Effector memory CD4-positive, alpha-beta T cell (primary cell): ENCODE measurements around the gene ETNK2.

Experiments
- DNase-seq, 3 donors: peaks; one replicate each; pipeline ENCODE4 v3.0.0-alpha.2; 2020
- H3K27ac ChIP-seq: 2 replicates; pipeline ENCODE4 v1.7.0; 2013; ENCODE audit warnings: mild to moderate bottlenecking, low read length, moderate library complexity; ENCODE audit not compliant: insufficient read depth, poor library complexity, severe bottlenecking
- H3K27me3 ChIP-seq: replicated peaks from 2 replicates; pipeline ENCODE4 v1.7.0; 2013; ENCODE audit warnings: mild to moderate bottlenecking, low read length; ENCODE audit not compliant: insufficient read depth, control insufficient read depth, poor library complexity, severe bottlenecking
- H3K36me3 ChIP-seq: 2 replicates; pipeline ENCODE4 v1.7.0; 2013; ENCODE audit warnings: mild to moderate bottlenecking, low read length, moderate library complexity; ENCODE audit not compliant: control insufficient read depth, insufficient read depth
- H3K4me1 ChIP-seq: 2 replicates; pipeline ENCODE4 v1.7.0; 2013; ENCODE audit warnings: low read length, mild to moderate bottlenecking; ENCODE audit not compliant: control insufficient read depth, insufficient read depth, poor library complexity, severe bottlenecking
- H3K4me3 ChIP-seq: 2 replicates; pipeline ENCODE4 v1.7.0; 2013; ENCODE audit warnings: low read length, low read depth, mild to moderate bottlenecking; ENCODE audit not compliant: insufficient read depth, poor library complexity, severe bottlenecking
- H3K9me3 ChIP-seq: 2 replicates; pipeline ENCODE4 v1.7.0; 2013; ENCODE audit warnings: mild to moderate bottlenecking, low read length, moderate library complexity; ENCODE audit not compliant: control insufficient read depth

Gene ETNK2

DNA sequence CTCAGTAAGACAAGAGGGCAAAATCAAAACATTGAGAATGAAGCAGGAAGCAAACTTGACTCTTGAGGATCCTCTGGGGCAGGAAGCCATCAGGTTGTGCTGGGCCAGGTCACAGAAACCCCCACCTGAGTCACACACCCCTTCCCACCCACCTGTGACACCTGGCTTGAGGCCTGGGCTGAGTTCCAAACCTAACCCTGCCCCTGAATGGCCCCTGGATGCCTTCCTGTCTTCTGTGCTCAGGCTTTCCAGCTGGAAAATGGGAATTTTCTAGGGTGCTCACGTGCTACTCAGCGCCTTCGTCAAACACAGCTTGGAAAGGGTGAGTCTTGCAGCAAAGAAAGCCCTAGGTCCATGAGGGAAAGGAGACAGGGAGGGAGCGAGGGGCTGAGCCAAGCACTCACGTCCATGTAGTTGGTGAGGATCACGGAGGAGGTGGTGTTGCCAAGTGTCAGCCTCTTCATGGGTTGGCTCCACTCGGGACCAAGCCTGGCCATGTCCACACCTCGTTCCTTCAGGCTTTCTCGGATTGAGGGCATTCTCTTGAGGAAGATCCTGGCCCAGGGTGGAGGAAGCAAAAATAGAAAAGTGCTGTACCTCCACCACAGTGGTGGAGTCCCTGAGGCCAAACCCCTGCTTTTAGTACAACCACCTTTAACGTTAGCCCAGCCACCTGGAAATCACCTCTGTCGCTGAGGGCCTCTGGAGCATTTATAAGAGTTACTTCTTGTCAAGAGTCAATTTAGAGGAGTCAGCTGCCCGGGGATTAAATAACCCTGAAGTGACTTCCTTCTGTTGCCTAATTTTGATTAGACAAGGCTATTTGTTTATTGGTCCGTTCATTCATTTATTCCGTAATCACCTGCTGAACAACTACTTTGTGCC lies 10.0 kb upstream of the ETNK2 start:
- Histone ChIP-seq H3K36me3 (no peaks in the 10 kb centered on the region), H3K9me3 (no peaks in the 10 kb centered on the region), H3K4me1 (no peaks in the 10 kb centered on the region), H3K27me3 (no peaks in the 10 kb centered on the region), H3K27ac (no peak overlapping the region), H3K4me3 (no peak overlapping the region)
- no peak for DNase-seq

DNA sequence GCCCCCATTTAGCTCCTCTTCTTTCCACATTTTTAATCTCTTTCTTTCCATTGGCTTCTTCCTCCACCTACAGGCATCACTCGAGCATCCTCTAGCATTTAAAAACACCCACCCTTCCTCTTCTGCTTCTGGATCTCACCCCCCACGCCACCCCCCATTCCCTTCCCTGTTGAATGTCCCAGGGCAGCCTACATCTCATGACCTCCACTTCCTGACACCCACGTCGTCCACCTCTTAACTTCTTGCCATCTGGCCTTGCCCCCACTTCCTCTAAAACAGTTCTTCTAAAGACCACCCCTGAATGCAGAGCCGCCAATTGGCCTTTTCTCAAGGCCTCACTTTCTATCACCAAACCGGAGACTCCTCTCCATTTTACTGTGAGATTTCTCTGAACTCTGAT lies 6.1 kb upstream of the ETNK2 start:
- Histone ChIP-seq H3K27me3 (no peaks in the 10 kb centered on the region), H3K9me3 (no peaks in the 10 kb centered on the region), H3K36me3 (no peaks in the 10 kb centered on the region), H3K4me3 (no peak overlapping the region), H3K4me1 (no peaks in the 10 kb centered on the region), H3K27ac (no peak overlapping the region)
- no peak for DNase-seq

DNA sequence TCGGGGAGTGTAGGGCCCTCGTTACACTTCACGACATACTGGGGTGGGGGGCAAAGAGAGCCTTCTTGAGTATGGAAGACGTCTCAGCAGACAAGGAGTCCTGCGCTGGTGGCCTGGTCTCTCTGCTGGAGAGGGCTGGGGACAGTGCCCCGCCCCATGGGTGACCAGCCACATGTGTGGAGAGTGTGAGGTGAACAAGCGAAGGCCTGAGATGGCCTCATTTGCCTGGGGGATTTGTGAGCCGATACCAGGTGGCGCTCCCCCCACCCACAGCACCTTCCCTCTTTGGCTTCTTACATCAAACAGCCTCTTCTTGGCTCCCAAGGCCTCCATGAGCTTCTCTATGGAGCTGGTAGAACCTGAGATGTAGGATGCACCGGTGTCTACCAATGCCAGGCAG lies 4.0 kb upstream of the ETNK2 start:
- H3K4me3 ChIP-seq, result no peak overlapping the region
- no peak overlapping the region for H3K27ac ChIP-seq
- no peaks in the 10 kb centered on the region for H3K36me3 ChIP-seq
- DNase-seq, result no peak
- peaks cover 9% of the 10 kb centered on the region for H3K4me1 ChIP-seq
- H3K9me3 ChIP-seq, result no peaks in the 10 kb centered on the region
- H3K27me3 ChIP-seq, result no peaks in the 10 kb centered on the region

DNA sequence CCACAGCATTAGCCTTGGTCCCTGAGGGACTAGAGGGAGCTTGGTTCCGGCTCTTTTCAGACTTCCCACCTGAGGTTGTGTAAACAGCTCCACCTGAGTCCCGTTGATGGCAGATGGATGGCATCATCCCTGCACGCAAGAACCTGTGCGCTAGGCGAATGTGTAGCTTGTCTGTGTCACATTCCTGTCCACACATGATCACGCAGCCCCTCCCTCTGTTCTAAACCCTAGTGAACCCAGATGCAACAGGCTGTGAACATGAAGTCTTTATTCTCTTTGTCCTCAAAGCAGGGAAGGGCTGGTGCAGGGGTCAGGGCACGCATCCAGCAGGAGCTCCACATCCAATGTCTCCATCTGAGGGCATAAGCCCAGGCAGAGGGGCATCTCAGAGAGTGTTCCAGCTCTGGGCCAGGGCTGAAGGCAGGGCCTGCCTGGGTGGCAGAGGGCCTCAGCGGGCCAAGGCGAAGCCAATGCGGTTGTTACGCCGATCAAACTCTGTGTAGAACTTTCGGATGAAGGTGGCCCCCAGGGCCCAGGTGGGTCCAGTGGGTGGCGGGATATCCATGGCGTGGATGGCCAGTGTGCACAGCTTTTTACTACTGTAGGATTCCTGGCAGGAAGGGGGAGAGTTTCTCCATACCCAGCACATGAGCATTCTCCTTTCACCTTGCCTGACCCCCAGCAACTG lies 2.9 kb upstream of the ETNK2 start:
- no peak for DNase-seq
- Histone ChIP-seq H3K4me3 (no peak overlapping the region), H3K27ac (no peak overlapping the region), H3K27me3 (no peaks in the 10 kb centered on the region), H3K4me1 (peaks cover 10% of the 10 kb centered on the region), H3K9me3 (no peaks in the 10 kb centered on the region), H3K36me3 (no peaks in the 10 kb centered on the region)

DNA sequence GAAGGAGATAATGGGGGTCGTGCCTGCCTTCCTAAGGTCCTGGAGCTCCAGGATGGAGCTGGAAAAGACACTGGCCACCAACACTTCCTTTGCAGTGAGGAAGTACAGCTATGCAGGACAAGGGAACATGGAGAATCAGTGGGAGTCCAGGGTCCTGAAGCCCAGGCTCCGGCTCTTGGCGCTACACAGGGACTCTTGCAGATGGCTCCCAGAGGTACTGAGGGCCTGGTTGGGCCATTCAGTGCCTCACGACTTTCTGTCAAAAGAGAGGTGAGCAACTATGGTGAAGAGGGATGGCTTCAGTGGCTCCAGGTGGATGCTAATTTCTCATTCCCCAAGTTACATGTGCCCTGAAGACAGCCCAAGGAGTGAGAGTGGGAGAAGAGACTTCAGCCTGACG lies 1.8 kb upstream of the ETNK2 start:
- H3K36me3 ChIP-seq, result no peaks in the 10 kb centered on the region
- no peaks in the 10 kb centered on the region for H3K27me3 ChIP-seq

DNA sequence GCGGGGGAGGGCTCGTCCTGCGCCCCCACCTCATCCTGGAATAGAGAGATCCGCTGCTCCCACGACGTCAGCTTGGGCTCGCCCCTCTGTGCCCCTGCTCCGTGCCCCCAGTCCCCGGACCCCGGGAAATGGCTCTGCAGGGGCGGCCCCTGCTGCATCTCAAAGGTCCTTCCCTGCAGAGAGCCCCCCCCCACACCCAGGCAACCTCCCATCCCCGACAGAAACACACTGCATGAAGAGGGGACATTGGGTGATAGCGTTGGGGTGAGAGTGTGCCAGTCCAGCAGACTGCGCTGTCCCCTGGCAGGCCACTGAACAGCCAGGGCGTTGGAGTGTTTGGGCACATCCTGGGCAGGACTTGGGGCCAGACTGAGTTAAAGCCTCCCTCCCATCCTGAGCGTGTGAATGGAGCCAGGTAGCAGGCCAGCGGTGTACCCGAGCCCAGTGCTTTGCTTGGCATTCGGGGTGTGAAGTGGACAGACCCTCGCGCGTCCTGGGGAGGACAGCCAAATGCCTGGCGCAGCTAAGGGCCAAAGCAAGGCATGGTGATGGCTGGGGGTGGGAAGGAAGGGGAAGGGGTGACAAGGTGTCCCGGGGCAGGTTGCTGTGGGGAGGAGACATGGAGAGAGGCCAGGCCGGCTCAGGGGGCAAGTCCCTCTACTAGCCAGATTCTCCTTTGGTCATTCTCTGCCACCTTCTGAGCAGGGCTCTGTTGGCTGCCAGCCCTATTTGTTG lies 633 bp upstream of the ETNK2 start:
- no peaks in the 10 kb centered on the region for H3K27me3 ChIP-seq
- no peak for DNase-seq
- peak overlapping the region; percentile 11 for H3K27ac ChIP-seq

More for the DNA sequence above, 1.8 kb upstream of the ETNK2 start:
- H3K4me1 ChIP-seq, result peaks cover 10% of the 10 kb centered on the region
- H3K4me3 ChIP-seq, result no peak overlapping the region
- no peaks in the 10 kb centered on the region for H3K9me3 ChIP-seq
- no peak overlapping the region for H3K27ac ChIP-seq
- no peak for DNase-seq

DNA sequence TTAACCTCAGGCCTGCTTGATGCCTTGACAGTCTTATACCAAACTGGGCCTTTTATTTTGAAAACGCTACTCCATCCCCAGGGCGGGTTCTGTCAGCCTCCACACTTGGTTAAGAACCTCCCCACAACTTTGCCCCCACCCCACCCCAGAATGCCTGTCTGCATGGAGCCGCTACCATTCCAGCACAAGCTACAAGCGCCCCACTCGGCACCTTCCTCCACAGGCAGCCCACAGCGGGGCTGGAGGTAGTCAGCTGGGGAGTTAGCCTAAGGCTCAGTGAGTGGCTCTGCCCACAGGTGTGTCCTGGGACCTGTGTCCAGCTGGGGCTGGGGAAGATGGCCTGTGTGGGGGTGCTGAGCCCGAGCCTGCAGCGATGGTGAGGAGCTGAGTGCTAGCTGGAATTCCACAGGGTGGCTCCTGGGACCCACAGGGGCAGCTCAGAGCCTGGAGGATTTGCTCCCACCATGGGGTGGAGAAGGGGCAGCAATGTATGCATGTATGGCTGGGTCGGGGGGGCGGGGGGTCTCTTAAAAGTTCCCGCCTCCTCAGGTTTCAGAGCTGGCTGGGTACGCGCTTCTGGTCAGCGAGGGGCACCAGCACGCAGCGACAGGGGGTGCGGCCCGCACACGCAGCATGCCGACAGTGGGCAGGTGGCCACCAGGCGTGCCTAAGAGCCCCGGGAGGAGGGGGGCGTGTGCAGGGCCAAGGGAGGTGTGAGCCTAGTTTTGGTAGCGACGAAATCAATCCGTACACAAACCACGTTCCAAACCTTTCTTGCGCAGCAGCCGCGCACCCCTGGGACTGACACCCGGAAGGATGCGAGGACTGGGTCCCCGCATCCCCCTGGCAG lies 917 bp downstream of the ETNK2 start:
- peak overlapping the region; percentile 86 for H3K4me3 ChIP-seq
- H3K36me3 ChIP-seq, result no peaks in the 10 kb centered on the region
- peak overlapping the region; percentile 42 for H3K27ac ChIP-seq
- H3K9me3 ChIP-seq, result no peaks in the 10 kb centered on the region
- H3K27me3 ChIP-seq, result no peaks in the 10 kb centered on the region
- H3K4me1 ChIP-seq, result peaks cover 10% of the 10 kb centered on the region
- no peak for DNase-seq

More for the DNA sequence above, 633 bp upstream of the ETNK2 start:
- Histone ChIP-seq H3K36me3 (no peaks in the 10 kb centered on the region), H3K9me3 (no peaks in the 10 kb centered on the region), H3K4me1 (peaks cover 10% of the 10 kb centered on the region), H3K4me3 (peak overlapping the region; percentile 58)

DNA sequence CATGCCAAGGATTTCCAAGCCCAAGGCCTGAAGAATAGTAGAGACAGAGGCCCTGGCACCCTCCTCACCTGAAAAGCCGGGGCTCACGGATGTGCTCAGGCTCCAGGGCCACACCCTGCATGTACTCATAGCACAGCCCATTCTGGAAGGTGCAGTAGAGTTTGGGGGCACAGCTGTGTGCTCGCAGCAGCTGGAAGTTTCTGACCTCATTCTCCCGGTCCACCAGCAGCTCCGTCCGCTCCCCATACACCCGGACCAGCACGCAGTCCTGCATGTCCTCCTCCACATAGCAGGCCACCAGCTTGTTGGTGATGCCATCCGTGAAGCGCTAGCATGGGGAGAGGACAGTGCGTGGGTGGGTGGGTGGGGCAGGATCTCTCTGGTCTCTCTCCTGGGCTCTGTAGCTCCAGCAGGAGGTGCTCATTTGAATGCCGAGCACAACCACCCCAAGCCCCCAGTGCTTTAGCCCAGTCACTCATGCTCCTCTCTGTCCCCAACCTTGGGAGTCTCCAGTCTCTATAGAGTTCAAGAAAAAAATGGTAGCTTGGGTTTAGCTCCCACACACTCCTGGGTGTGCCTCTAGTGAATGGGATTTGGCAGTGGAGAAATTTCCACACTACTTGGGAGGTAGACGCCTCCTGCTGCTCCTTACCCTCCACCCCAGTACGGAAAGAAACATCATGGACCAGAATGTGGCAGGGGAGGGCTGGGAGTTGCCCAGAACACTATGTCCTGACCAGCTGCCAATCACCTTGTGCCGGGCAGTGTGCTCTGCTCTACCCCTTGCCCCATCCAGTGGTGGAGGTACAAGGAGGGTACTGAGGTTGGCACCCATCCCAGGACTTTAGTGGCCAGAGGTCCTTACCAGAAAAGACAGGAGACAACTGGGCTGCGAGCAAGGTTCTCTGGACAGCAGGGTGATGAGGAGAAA lies 1.9 kb downstream of the ETNK2 start:
- Histone ChIP-seq H3K4me3 (no peak overlapping the region), H3K36me3 (no peaks in the 10 kb centered on the region), H3K4me1 (peaks cover 10% of the 10 kb centered on the region), H3K27me3 (no peaks in the 10 kb centered on the region), H3K9me3 (no peaks in the 10 kb centered on the region), H3K27ac (no peak overlapping the region)
- DNase-seq, result no peak

DNA sequence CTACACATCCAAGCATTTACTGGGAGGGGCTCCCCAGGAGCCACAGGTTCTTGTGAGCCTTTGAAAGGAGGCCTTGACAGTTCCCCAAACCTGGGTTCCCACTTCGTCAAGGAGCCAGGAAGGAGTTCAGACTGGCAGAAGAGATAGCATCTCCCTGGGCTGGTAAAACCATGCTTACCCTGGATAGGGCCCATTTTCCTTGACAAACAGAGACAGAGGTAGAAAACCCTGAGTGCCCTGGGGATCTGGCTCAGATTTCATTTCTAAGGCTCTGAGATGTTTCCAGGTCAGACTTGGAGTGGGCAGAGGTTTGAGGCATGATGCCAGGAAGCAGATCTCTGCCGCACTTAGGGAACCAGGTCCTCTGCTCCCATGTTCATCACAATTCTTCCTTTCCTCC lies 2.7 kb downstream of the ETNK2 start:
- peaks cover 10% of the 10 kb centered on the region for H3K4me1 ChIP-seq
- H3K9me3 ChIP-seq, result no peaks in the 10 kb centered on the region
- no peaks in the 10 kb centered on the region for H3K27me3 ChIP-seq
- no peak for DNase-seq
- H3K36me3 ChIP-seq, result no peaks in the 10 kb centered on the region
- no peak overlapping the region for H3K27ac ChIP-seq
- H3K4me3 ChIP-seq, result no peak overlapping the region
